ENCODE measurements around the gene MIPOL1. TPM values are rescaled to one million over a fixed set of nuclear protein-coding genes. Genes with fewer than 3 reads are reported as not detected.

The MIPOL1 gene
- total and polyA plus RNA-seq, 2 of the 13 experiments (the other 11 are each of a cell fraction or from before 2014, with no cell fraction given) = 8.6 to 34.2 TPM

DNA sequence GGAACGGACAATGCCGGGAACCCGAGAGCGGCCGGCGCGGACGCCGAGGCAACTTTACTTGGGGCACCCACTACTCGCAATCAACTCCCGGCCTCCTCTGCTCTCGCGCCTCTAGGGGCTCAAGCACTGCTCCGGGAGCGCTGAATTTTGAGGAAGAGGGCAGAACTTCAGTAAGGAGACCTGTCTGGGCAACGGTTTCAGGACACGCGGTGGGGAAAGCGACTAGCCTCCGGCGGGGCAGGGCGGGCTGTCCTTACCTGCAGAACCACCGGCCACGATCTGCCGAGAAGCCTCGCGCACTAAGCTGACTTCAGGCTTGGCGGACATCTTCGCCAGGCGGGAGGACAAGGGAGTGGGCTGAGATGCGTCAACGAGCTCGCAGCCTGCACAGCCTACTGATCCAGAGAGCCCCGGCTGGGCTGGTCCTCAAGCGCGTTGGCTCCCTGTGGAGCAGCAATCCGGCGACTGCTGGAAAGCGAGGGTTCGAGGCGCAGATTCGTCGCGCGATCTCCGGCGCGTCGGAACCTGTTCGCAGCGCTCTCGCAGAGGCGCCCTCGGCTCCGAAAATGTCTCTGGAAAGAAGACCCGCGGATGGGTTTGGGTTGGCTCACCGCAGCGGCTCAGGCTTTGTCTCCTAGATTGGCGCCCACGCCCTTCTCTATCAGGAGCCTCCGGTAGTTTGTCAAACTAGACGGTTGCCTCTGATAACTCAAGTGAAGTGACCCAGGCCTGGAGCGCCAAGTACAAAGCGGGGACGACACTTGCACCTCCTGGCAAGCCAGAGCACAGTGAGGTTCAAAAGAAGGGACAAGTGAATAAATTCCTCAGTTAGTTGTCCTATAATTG, 25.5 kb upstream of the MIPOL1 start, which contains the start of gene SLC25A21 (continued):
- TF ChIP-seq, protein P1, sequence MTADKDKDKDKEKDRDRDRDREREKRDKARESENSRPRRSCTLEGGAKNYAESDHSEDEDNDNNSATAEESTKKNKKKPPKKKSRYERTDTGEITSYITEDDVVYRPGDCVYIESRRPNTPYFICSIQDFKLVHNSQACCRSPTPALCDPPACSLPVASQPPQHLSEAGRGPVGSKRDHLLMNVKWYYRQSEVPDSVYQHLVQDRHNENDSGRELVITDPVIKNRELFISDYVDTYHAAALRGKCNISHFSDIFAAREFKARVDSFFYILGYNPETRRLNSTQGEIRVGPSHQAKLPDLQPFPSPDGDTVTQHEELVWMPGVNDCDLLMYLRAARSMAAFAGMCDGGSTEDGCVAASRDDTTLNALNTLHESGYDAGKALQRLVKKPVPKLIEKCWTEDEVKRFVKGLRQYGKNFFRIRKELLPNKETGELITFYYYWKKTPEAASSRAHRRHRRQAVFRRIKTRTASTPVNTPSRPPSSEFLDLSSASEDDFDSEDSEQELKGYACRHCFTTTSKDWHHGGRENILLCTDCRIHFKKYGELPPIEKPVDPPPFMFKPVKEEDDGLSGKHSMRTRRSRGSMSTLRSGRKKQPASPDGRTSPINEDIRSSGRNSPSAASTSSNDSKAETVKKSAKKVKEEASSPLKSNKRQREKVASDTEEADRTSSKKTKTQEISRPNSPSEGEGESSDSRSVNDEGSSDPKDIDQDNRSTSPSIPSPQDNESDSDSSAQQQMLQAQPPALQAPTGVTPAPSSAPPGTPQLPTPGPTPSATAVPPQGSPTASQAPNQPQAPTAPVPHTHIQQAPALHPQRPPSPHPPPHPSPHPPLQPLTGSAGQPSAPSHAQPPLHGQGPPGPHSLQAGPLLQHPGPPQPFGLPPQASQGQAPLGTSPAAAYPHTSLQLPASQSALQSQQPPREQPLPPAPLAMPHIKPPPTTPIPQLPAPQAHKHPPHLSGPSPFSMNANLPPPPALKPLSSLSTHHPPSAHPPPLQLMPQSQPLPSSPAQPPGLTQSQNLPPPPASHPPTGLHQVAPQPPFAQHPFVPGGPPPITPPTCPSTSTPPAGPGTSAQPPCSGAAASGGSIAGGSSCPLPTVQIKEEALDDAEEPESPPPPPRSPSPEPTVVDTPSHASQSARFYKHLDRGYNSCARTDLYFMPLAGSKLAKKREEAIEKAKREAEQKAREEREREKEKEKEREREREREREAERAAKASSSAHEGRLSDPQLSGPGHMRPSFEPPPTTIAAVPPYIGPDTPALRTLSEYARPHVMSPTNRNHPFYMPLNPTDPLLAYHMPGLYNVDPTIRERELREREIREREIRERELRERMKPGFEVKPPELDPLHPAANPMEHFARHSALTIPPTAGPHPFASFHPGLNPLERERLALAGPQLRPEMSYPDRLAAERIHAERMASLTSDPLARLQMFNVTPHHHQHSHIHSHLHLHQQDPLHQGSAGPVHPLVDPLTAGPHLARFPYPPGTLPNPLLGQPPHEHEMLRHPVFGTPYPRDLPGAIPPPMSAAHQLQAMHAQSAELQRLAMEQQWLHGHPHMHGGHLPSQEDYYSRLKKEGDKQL (CRISPR knock-in tag; IDR thresholded peaks at IDR 0.05; ENCODE audit: low read depth) = peak; percentile 34; the same call in 1 of the 2 replicates
- TF ChIP-seq, protein P2, sequence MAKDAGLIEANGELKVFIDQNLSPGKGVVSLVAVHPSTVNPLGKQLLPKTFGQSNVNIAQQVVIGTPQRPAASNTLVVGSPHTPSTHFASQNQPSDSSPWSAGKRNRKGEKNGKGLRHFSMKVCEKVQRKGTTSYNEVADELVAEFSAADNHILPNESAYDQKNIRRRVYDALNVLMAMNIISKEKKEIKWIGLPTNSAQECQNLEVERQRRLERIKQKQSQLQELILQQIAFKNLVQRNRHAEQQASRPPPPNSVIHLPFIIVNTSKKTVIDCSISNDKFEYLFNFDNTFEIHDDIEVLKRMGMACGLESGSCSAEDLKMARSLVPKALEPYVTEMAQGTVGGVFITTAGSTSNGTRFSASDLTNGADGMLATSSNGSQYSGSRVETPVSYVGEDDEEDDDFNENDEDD (CRISPR knock-in tag; IDR thresholded peaks at IDR 0.05; ENCODE audit: borderline replicate concordance) = peak; percentile 93
- TF ChIP-seq HOXA5 (CRISPR knock-in tag; IDR thresholded peaks at IDR 0.05) (peak; percentile 96), ZNF33A (CRISPR knock-in tag; IDR thresholded peaks at IDR 0.05; ENCODE audit: borderline replicate concordance) (peak; percentile 76; the same call in 1 of the 2 replicates), MBD4 (IDR thresholded peaks at IDR 0.05; ENCODE audit: borderline replicate concordance, low read length) (no peak), ZNF572 (CRISPR knock-in tag; IDR thresholded peaks at IDR 0.05) (peak; percentile 98), ARID2 (CRISPR knock-in tag; IDR thresholded peaks at IDR 0.05; ENCODE audit: borderline replicate concordance) (peak; percentile 65; the same call in 1 of the 2 replicates), ZNF83 (CRISPR knock-in tag; IDR thresholded peaks at IDR 0.05; ENCODE audit: borderline replicate concordance) (peak; percentile 99), ASH2L (IDR thresholded peaks at IDR 0.05; ENCODE audit: insufficient read length, low read depth, low read length) (peak; percentile 98), HNRNPL (IDR thresholded peaks at IDR 0.05; ENCODE audit: low read depth, low read length) (peak; percentile 85; the same call in 1 of the 2 replicates)
- TF ChIP-seq, protein P3, sequence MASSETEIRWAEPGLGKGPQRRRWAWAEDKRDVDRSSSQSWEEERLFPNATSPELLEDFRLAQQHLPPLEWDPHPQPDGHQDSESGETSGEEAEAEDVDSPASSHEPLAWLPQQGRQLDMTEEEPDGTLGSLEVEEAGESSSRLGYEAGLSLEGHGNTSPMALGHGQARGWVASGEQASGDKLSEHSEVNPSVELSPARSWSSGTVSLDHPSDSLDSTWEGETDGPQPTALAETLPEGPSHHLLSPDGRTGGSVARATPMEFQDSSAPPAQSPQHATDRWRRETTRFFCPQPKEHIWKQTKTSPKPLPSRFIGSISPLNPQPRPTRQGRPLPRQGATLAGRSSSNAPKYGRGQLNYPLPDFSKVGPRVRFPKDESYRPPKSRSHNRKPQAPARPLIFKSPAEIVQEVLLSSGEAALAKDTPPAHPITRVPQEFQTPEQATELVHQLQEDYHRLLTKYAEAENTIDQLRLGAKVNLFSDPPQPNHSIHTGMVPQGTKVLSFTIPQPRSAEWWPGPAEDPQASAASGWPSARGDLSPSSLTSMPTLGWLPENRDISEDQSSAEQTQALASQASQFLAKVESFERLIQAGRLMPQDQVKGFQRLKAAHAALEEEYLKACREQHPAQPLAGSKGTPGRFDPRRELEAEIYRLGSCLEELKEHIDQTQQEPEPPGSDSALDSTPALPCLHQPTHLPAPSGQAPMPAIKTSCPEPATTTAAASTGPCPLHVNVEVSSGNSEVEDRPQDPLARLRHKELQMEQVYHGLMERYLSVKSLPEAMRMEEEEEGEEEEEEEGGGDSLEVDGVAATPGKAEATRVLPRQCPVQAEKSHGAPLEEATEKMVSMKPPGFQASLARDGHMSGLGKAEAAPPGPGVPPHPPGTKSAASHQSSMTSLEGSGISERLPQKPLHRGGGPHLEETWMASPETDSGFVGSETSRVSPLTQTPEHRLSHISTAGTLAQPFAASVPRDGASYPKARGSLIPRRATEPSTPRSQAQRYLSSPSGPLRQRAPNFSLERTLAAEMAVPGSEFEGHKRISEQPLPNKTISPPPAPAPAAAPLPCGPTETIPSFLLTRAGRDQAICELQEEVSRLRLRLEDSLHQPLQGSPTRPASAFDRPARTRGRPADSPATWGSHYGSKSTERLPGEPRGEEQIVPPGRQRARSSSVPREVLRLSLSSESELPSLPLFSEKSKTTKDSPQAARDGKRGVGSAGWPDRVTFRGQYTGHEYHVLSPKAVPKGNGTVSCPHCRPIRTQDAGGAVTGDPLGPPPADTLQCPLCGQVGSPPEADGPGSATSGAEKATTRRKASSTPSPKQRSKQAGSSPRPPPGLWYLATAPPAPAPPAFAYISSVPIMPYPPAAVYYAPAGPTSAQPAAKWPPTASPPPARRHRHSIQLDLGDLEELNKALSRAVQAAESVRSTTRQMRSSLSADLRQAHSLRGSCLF (CRISPR knock-in tag; IDR thresholded peaks at IDR 0.05; ENCODE audit: borderline replicate concordance) = peak; percentile 87
- TF ChIP-seq, protein P4, sequence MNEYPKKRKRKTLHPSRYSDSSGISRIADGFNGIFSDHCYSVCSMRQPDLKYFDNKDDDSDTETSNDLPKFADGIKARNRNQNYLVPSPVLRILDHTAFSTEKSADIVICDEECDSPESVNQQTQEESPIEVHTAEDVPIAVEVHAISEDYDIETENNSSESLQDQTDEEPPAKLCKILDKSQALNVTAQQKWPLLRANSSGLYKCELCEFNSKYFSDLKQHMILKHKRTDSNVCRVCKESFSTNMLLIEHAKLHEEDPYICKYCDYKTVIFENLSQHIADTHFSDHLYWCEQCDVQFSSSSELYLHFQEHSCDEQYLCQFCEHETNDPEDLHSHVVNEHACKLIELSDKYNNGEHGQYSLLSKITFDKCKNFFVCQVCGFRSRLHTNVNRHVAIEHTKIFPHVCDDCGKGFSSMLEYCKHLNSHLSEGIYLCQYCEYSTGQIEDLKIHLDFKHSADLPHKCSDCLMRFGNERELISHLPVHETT (CRISPR knock-in tag; conservative IDR thresholded peaks at IDR 0.05) = peak; percentile 94
- TF ChIP-seq, protein P5, sequence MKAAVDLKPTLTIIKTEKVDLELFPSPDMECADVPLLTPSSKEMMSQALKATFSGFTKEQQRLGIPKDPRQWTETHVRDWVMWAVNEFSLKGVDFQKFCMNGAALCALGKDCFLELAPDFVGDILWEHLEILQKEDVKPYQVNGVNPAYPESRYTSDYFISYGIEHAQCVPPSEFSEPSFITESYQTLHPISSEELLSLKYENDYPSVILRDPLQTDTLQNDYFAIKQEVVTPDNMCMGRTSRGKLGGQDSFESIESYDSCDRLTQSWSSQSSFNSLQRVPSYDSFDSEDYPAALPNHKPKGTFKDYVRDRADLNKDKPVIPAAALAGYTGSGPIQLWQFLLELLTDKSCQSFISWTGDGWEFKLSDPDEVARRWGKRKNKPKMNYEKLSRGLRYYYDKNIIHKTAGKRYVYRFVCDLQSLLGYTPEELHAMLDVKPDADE (CRISPR knock-in tag; IDR thresholded peaks at IDR 0.05) = peak; percentile 97
